A673 (cell line): ENCODE results near the gene CUX1. TPM values are rescaled to one million over a fixed set of nuclear protein-coding genes. Genes with fewer than 3 reads are reported as not detected.

Experiments used
- BruUV-seq: library from RNA; stranded (reverse); fragments of 400-500 nt; replicated peaks from 2 replicates; lab custom pipeline; 2021; lab: Mats Ljungman, UMichigan
- CTCF ChIA-PET: fragments of 300-600 bp; sonication (Branson Sonifier 250); formaldehyde crosslinking; loops from one replicate; lab custom pipeline; 2022; ENCODE audit warnings: antibody characterized with exemption; lab: Charles Lee
- POLR2A ChIA-PET: fragments of 300-600 bp; sonication (Branson Sonifier 250); formaldehyde crosslinking; loops from one replicate; lab custom pipeline; 2022; ENCODE audit warnings: antibody characterized with exemption; ENCODE audit not compliant: low non-redundant PET; lab: Charles Lee
- DNase-seq: peaks from one replicate; pipeline ENCODE4 v3.0.0-alpha.2; 2015; ENCODE audit warnings: low spot score
- H3K27ac ChIP-seq: fragments of 200-600 bp; sonication (generic); 2 replicates; pipeline ENCODE4 v1.5.1; 2016; ENCODE audit warnings: mixed run types, low read depth, mild to moderate bottlenecking, mixed read lengths, antibody characterized with exemption, low read length; ENCODE audit not compliant: poor library complexity, severe bottlenecking
- H3K27me3 ChIP-seq: fragments of 200-600 bp; sonication (generic); replicated peaks from 2 replicates; pipeline ENCODE4 v1.6.1; 2017; ENCODE audit warnings: mixed run types, low read depth, mild to moderate bottlenecking, mixed read lengths, antibody characterized with exemption, low read length; ENCODE audit not compliant: insufficient read depth, poor library complexity
- H3K36me3 ChIP-seq: fragments of 200-600 bp; sonication (generic); 2 replicates; pipeline ENCODE4 v1.6.1; 2016; ENCODE audit warnings: mixed run types, mild to moderate bottlenecking, mixed read lengths, antibody characterized with exemption, low read length; ENCODE audit not compliant: insufficient read depth, poor library complexity, severe bottlenecking
- H3K4me1 ChIP-seq: fragments of 200-600 bp; sonication (generic); 2 replicates; pipeline ENCODE4 v1.6.1; 2017; ENCODE audit warnings: mixed run types, mild to moderate bottlenecking, mixed read lengths, antibody characterized with exemption, low read length; ENCODE audit not compliant: insufficient read depth, poor library complexity, severe bottlenecking
- H3K4me3 ChIP-seq: fragments of 200-600 bp; sonication (generic); 2 replicates; pipeline ENCODE4 v1.5.1; 2016; ENCODE audit warnings: low read depth, mixed run types, mild to moderate bottlenecking, mixed read lengths, low read length; ENCODE audit not compliant: poor library complexity, severe bottlenecking
- H3K9me3 ChIP-seq: fragments of 200-600 bp; sonication (generic); 2 replicates; pipeline ENCODE4 v1.6.1; 2016; ENCODE audit warnings: mixed run types, low read depth, mild to moderate bottlenecking, mixed read lengths, antibody characterized with exemption, low read length; ENCODE audit not compliant: poor library complexity, severe bottlenecking
- CTCF ChIP-seq: fragments of 300-800, 200-600 bp; sonication (generic); conservative IDR thresholded peaks from 2 replicates; pipeline ENCODE4 v1.5.1; 2017; ENCODE audit warnings: low read depth, mild to moderate bottlenecking, antibody characterized with exemption, low read length, moderate library complexity, mixed read lengths
- EZH2 ChIP-seq: fragments of 200-600 bp; sonication (generic); IDR thresholded peaks from 2 replicates; pipeline ENCODE4 v1.6.1; 2017; ENCODE audit warnings: borderline replicate concordance, low read depth, mild to moderate bottlenecking, mixed read lengths, antibody characterized with exemption, low read length; ENCODE audit not compliant: poor library complexity, severe bottlenecking
- intact Hi-C: fragments of 100-400 bp; cut with micrococcal nuclease; formaldehyde crosslinking; loops from one replicate; pipeline ENCODE4 v1.10.0; 2022; ENCODE audit not compliant: unreplicated experiment
- total RNA-seq: library from RNA; stranded (reverse); gene quantifications from 2 replicates; pipeline ENCODE4 v1.2.3, GENCODE V29; 2021

Gene CUX1
- total RNA-seq, 1 experiment from 2014 or later = 49.4 TPM

- CTCF ChIA-PET = no interaction called here
- H3K4me3 ChIP-seq = peak overlapping the region; percentile 85
- POLR2A ChIA-PET = no interaction called here
- H3K4me1 ChIP-seq = peaks cover 16% of the 10 kb centered on the region
- no peaks in the 10 kb centered on the region for H3K9me3 ChIP-seq
- no peaks in the 10 kb centered on the region for H3K27me3 ChIP-seq
- TF ChIP-seq CTCF (no peak), EZH2 (no peak)
- H3K36me3 ChIP-seq = no peaks in the 10 kb centered on the region
- H3K27ac ChIP-seq = peak overlapping the region; percentile 99
- no TSS peak for BruUV-seq
- no peak for DNase-seq
- intact Hi-C loops = no loop called here
Measured at GRCh38 chr7:102285540-102286236, 468.3 kb downstream of the CUX1 start.

- Histone ChIP-seq H3K4me1 (peaks cover 16% of the 10 kb centered on the region), H3K27ac (peak within 1 kb of the TSS; percentile 99), H3K9me3 (no peaks in the 10 kb centered on the region), H3K27me3 (no peaks in the 10 kb centered on the region), H3K36me3 (no peaks in the 10 kb centered on the region), H3K4me3 (peak within 1 kb of the TSS; percentile 85)
- no TSS peak for BruUV-seq
- ChIA-PET CTCF (interaction anchor here (0.5 kb wide), 1 partner anchor 118 kb away, joined by 6 read pairs; no protein-coding TSS in a partner anchor), POLR2A (interaction anchor here (0.6 kb wide), 1 partner anchor 31 kb away, joined by 3 read pairs; no protein-coding TSS in a partner anchor)
- peak; percentile 87 for DNase-seq
- no peak for TF ChIP-seq CTCF
- no peak for TF ChIP-seq EZH2
- intact Hi-C loops = no loop called here
Measured at GRCh38 chr7:102286237-102287110, 469.0 kb downstream of the CUX1 start, which contains the start of gene SH2B2. Gene SH2B2 (plus strand): TSS chr7:102286868. CDS start chr7:102300551, 13,683 bp downstream.

- Histone ChIP-seq H3K27me3 (no peaks in the 10 kb centered on the region), H3K9me3 (no peaks in the 10 kb centered on the region), H3K27ac (peak overlapping the region; percentile 71), H3K4me3 (peak overlapping the region; percentile 85), H3K36me3 (no peaks in the 10 kb centered on the region), H3K4me1 (peaks cover 16% of the 10 kb centered on the region)
- no TSS peak for BruUV-seq
- ChIA-PET POLR2A (no interaction called here), CTCF (interaction anchor here (0.5 kb wide), 3 partner anchors 40 to 453 kb away, joined by 4 to 7 read pairs (median 6); no protein-coding TSS in a partner anchor)
- TF ChIP-seq EZH2 (no peak), CTCF (no peak)
- DNase-seq = no peak
- intact Hi-C loops = no loop called here
Measured at GRCh38 chr7:102287111-102287980, 469.9 kb downstream of the CUX1 start.
